Naive B cell (primary cell): ENCODE results near the gene DNAJC17. TPM values are rescaled to one million over a fixed set of nuclear protein-coding genes. Genes with fewer than 3 reads are reported as not detected.

ENCODE experiments used
- ATAC-seq, 2 donors: fragments of 150-1000 bp; cut with Tn5 transposase; 2 replicates each; pipeline ENCODE4 v1.10.0; 2021; ENCODE audit warnings: low read depth in 2 of 2, mild to moderate bottlenecking in 2 of 2, moderate library complexity in 2 of 2
- DNase-seq: peaks from one replicate; pipeline ENCODE4 v3.0.0; 2022
- H3K27ac Mint-ChIP-seq, 6 donors: one replicate each; pipeline ENCODE4 v1.8.0; 2020 to 2022; ENCODE audit warnings: mild to moderate bottlenecking in 6 of 6, mixed read lengths in 6 of 6, moderate library complexity in 5 of 6, inconsistent platforms in 2 of 6
- H3K27me3 Mint-ChIP-seq, 3 donors: one replicate each; pipeline ENCODE4 v1.8.0; 2021 to 2022; ENCODE audit warnings: mixed read lengths in 3 of 3, mild to moderate bottlenecking in 1 of 3
- H3K36me3 Mint-ChIP-seq, 2 donors: one replicate each; pipeline ENCODE4 v1.8.0; 2020 to 2022; ENCODE audit warnings: mixed read lengths in 2 of 2, inconsistent platforms in 1 of 2, mild to moderate bottlenecking in 1 of 2
- H3K4me1 Mint-ChIP-seq, 3 donors: one replicate each; pipeline ENCODE4 v1.8.0; 2020 to 2022; ENCODE audit warnings: mixed read lengths in 3 of 3, inconsistent platforms in 1 of 3, mild to moderate bottlenecking in 1 of 3, moderate library complexity in 1 of 3
- H3K4me3 Mint-ChIP-seq, 8 donors: one replicate each; pipeline ENCODE4 v1.8.0; 2020 to 2022; ENCODE audit warnings: mild to moderate bottlenecking in 8 of 8, mixed read lengths in 8 of 8, moderate library complexity in 8 of 8, inconsistent platforms in 2 of 8
- H3K9me3 Mint-ChIP-seq, 7 donors: one replicate each; pipeline ENCODE4 v1.8.0; 2020 to 2022; ENCODE audit warnings: mixed read lengths in 7 of 7, mild to moderate bottlenecking in 5 of 7, inconsistent platforms in 2 of 7, moderate library complexity in 1 of 7
- polyA plus RNA-seq, 6 donors: library from polyadenylated mRNA; unstranded; fragments of 300-500 nt; fragmentation: Illumina TruSeq; gene quantifications; one replicate each; pipeline ENCODE4 v1.2.3, GENCODE V29; 2021; ENCODE audit warnings: low read depth in 6 of 6

The DNAJC17 gene
- polyA plus RNA-seq, 6 donors from 2014 or later = 13.7 to 45.8 (median 28.7) TPM

DNA sequence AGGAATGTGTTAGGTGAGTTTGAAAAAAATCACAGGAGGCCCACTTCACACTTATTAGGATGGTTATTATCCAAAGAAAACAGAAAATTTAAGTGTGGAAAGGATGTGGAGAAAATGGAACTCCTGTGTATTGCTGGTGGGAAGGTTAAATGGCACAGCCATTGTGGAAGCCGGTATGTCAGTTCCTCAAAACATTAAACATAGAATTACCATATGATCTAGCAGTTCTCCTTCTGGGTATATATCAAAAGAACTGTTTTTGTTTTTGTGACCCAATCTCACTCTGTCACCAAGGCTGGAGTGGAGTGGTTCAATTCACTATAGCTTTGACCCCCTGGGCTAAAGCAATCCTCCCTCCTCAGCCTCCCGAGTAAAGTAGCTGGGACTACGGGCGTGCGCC is 10.8 kb downstream of the DNAJC17 start:
- Mint-ChIP-seq H3K36me3 (peaks cover 10% of the 10 kb centered on the region in 2 donors), H3K4me3 (no peak overlapping the region), H3K9me3 (no peaks in the 10 kb centered on the region), H3K27ac (no peak overlapping the region), H3K27me3 (no peaks in the 10 kb centered on the region), H3K4me1 (peaks cover 26 to 31% (median 30%) of the 10 kb centered on the region in 3 donors)
- no peak for DNase-seq
- ATAC-seq = no peak

DNA sequence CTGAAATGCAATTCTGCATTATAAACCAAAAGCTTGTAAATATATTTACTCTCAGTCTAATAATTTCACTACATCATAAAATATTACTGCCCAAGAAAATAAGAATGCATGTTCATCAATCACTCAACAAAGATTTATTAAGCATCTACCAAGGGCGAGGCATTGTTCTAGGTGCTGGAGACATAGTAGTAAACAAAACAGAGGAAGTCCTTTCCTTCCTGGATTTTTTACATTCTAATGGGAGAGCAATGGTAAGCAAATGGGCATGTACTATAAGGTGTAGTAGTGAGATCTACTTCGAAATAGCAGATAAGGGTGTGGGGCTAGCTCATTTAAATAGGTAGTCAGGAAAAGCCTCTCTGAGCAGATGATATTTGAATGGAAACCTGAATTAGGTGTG is 11.2 kb downstream of the DNAJC17 start:
- H3K36me3 Mint-ChIP-seq = peaks cover 8 to 10% of the 10 kb centered on the region in 2 donors
- ATAC-seq (no peak), DNase-seq (no peak)
- no peak overlapping the region for H3K27ac Mint-ChIP-seq
- peaks cover 24 to 31% (median 27%) of the 10 kb centered on the region in 3 donors for H3K4me1 Mint-ChIP-seq
- no peaks in the 10 kb centered on the region for H3K27me3 Mint-ChIP-seq
- no peak overlapping the region for H3K4me3 Mint-ChIP-seq
- no peaks in the 10 kb centered on the region for H3K9me3 Mint-ChIP-seq

DNA sequence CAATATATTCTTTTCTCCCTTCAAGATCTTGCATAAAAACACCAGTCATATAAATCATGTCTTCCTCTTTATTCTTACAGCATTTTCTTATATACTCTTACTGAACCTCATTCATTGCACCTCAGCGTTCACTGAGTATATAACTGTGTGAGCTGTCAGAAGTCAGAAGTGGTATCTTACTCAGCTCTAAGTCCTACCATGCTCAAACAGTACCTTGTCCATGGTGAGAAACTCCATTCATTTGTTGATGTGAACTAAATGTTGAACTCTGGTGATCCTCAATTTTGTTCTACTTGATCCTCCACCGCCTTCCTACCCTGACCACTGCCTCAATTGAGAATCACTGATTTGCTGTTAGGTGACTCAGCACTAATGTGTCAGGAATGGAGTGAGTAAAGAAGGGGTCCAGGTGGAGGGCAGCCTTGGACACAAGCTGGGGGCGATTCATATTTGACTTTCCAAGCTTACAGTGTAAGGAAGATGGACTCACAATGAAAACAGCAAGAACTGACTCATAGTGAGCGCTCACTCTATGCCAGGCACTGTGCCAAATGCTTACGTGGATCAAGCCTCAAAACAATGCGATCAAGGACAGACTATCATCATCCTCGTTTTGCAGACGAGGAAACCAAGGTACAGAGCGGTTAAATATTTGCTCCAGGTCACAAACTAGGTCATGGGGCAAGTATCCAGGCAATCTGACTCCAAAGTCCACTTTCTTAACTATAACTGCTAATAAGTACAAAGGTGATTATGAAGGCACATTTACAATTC is 13.9 kb downstream of the DNAJC17 start:
- ATAC-seq = no peak
- no peaks in the 10 kb centered on the region for H3K27me3 Mint-ChIP-seq
- peak overlapping the region in 1 of 6 donors; percentile 76 for H3K27ac Mint-ChIP-seq

DNA sequence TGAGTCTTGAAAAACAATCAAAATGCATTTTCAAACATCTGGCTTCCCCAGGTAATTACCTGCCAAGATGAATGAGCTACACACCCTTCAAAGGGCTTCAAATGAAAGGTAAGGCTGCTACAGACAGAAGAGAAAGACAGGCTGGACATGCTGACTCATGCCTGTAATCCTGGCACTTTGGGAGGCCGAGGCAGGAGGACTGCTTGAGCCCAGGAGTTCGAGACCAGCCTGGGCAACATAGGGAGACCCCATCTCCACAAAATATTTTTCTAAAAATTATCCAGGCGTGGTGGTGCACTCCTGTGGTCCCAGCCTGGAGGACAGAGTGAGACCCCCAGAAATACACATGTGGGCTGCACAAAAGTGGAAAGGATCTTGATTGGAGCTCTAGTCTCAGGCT is 14.9 kb downstream of the DNAJC17 start:
- Mint-ChIP-seq H3K9me3 (no peaks in the 10 kb centered on the region), H3K27ac (peak overlapping the region in 1 of 6 donors; percentile 32), H3K27me3 (no peaks in the 10 kb centered on the region), H3K36me3 (peaks cover 0 to 4% of the 10 kb centered on the region in 2 donors), H3K4me1 (peaks cover 22 to 31% (median 27%) of the 10 kb centered on the region in 3 donors), H3K4me3 (no peak overlapping the region)
- ATAC-seq (no peak), DNase-seq (no peak)

More for the DNA sequence above, 13.9 kb downstream of the DNAJC17 start:
- no peaks in the 10 kb centered on the region for H3K9me3 Mint-ChIP-seq
- DNase-seq = no peak
- no peak overlapping the region for H3K4me3 Mint-ChIP-seq
- peaks cover 6 to 10% of the 10 kb centered on the region in 2 donors for H3K36me3 Mint-ChIP-seq
- peaks cover 26 to 30% (median 27%) of the 10 kb centered on the region in 3 donors for H3K4me1 Mint-ChIP-seq

DNA sequence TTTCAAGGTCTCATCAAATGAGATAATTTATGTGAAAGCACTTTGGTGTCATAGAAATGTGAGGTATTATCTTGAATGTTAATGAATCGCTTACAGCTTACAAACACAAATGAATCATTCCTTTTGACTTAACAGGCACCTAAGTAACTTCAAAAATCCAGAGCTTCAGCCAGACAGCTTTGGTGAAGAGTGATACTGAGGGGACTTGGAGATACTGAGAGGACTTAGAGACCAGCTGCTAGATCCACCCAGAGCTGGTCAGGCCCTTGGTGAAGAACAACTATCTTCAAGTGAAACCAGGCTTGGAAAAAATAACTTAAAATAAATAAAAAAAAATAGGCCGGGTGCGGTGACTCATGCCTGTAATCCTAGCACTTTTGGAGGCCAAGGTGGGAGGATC is 16.6 kb downstream of the DNAJC17 start:
- Mint-ChIP-seq H3K36me3 (peaks cover 0 to 4% of the 10 kb centered on the region in 2 donors), H3K27me3 (no peaks in the 10 kb centered on the region), H3K4me3 (no peak overlapping the region), H3K4me1 (peaks cover 20 to 40% (median 36%) of the 10 kb centered on the region in 3 donors), H3K9me3 (no peaks in the 10 kb centered on the region), H3K27ac (no peak overlapping the region)
- DNase-seq (no peak), ATAC-seq (no peak)

DNA sequence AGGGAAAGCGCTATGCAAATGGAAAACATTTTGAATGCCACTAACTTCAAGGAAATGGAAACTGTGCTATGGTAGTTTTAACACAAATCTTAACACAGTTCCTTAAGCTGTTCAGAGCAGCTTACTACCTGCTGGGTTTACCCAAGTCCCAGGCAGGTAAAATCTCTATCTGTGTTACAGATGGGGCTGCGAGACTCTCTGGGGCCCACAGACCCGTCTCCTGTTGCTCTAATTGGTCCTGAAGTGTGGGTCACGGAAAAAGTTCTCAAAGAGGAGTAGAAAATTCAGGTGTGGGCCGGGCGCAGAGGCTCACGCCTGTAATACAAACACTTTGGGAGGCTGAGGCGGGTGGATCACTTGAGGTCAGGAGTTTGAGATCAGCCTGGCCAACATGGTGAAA is 17.3 kb downstream of the DNAJC17 start:
- Mint-ChIP-seq H3K4me3 (no peak overlapping the region), H3K9me3 (no peaks in the 10 kb centered on the region), H3K36me3 (peaks cover 0 to 4% of the 10 kb centered on the region in 2 donors), H3K4me1 (peaks cover 16 to 37% (median 36%) of the 10 kb centered on the region in 3 donors), H3K27ac (no peak overlapping the region), H3K27me3 (no peaks in the 10 kb centered on the region)
- ATAC-seq (no peak), DNase-seq (no peak)

DNA sequence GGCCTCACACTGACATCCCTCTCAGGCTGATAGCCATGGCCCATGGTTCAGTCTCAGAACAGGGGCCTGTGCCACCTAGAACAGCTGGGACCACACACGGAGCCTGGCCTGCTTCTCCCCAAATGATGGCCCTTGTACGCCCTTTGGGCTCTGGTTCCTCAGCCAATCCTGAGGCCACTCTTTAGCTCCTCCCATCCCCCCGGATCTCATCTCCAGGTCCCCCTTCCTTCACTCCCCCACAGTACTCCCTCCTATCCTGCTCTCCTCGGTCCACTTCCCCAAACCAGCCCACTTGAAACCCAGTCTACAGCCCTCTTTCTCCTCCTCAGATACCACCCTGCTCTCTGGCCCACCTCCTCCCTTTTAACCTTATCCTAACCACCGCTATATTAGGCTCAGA is 18.2 kb downstream of the DNAJC17 start:
- ATAC-seq (no peak), DNase-seq (no peak)
- H3K27me3 Mint-ChIP-seq = no peaks in the 10 kb centered on the region
- H3K4me1 Mint-ChIP-seq = peaks cover 16 to 36% (median 35%) of the 10 kb centered on the region in 3 donors
- H3K4me3 Mint-ChIP-seq = peak overlapping the region in 1 of 8 donors; percentile 52
- peak overlapping the region in 2 of 6 donors; percentile 37 to 76 for H3K27ac Mint-ChIP-seq
- peaks cover 0 to 4% of the 10 kb centered on the region in 2 donors for H3K36me3 Mint-ChIP-seq
- H3K9me3 Mint-ChIP-seq = no peaks in the 10 kb centered on the region

GRCh38 chr15:40787991-40788390 is 19.3 kb downstream of the DNAJC17 start:
- no peak for ATAC-seq
- H3K4me3 Mint-ChIP-seq = no peak overlapping the region
- peak overlapping the region in 1 of 6 donors; percentile 70 for H3K27ac Mint-ChIP-seq
- no peak for DNase-seq
- H3K4me1 Mint-ChIP-seq = peaks cover 12 to 30% (median 29%) of the 10 kb centered on the region in 3 donors
- peaks cover 0 to under 1% of the 10 kb centered on the region in 2 donors for H3K36me3 Mint-ChIP-seq
- no peaks in the 10 kb centered on the region for H3K27me3 Mint-ChIP-seq
- no peaks in the 10 kb centered on the region for H3K9me3 Mint-ChIP-seq

DNA sequence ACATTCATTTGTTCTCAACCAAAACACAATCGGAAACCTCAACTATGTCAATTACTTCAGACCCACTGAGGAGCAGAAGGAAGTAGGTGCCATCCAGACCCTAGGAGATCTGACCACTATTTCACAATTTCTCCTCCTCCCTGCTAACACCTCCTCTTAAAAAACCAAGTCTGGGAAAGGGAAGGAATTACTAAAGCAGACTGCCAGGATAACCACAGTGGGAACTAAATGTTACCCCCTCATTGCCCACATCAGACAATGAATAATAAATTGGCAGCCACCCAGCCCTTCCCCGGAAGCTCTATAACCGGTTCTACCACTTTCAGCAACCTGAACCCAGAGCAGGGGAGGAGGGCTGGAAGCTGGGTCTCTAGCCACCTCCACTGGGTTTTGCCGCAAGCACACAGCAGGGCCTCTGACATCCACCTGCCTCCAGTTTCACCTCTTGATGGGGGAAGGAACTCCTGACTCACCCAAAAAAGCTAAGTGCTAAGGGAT is 19.9 kb downstream of the DNAJC17 start:
- no peak for ATAC-seq
- H3K4me3 Mint-ChIP-seq = peak overlapping the region in 1 of 8 donors; percentile 29
- no peak for DNase-seq

GRCh38 chr15:40785814-40786213 is 21.5 kb downstream of the DNAJC17 start:
- no peaks in the 10 kb centered on the region for H3K36me3 Mint-ChIP-seq
- no peaks in the 10 kb centered on the region for H3K27me3 Mint-ChIP-seq
- ATAC-seq (no peak), DNase-seq (no peak)
- peak overlapping the region in 3 of 6 donors; percentile 26 to 69 (median 59) for H3K27ac Mint-ChIP-seq
- H3K9me3 Mint-ChIP-seq = no peaks in the 10 kb centered on the region
- H3K4me3 Mint-ChIP-seq = no peak overlapping the region
- H3K4me1 Mint-ChIP-seq = peaks cover 14 to 34% (median 31%) of the 10 kb centered on the region in 3 donors

More for the DNA sequence above, 19.9 kb downstream of the DNAJC17 start:
- H3K36me3 Mint-ChIP-seq = no peaks in the 10 kb centered on the region
- H3K9me3 Mint-ChIP-seq = no peaks in the 10 kb centered on the region
- no peaks in the 10 kb centered on the region for H3K27me3 Mint-ChIP-seq
- peak overlapping the region in 5 of 6 donors; percentile 70 to 85 (median 76) for H3K27ac Mint-ChIP-seq
- H3K4me1 Mint-ChIP-seq = peaks cover 14 to 33% (median 31%) of the 10 kb centered on the region in 3 donors

DNA sequence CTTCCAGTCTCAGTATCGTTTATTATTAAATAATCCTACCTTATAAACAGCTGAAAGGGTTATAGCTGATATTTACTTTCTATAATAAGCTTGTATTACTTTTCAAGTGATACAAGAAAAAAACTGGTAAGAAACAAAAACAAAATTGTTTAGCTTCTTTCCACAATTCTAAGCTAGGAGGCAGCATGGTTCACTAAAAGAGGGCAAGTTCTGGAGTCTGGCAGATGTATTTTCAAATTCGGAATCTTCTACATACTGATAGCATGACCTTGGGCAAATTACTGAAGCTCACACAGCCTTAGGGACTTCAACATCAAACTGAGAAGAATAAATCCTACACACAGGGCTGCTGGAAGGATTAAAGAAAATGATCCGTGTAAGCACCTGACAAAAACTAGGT is 22.1 kb downstream of the DNAJC17 start:
- H3K9me3 Mint-ChIP-seq = no peaks in the 10 kb centered on the region
- H3K4me1 Mint-ChIP-seq = peaks cover 14 to 34% (median 31%) of the 10 kb centered on the region in 3 donors
- H3K36me3 Mint-ChIP-seq = no peaks in the 10 kb centered on the region
- ATAC-seq (no peak), DNase-seq (no peak)
- no peaks in the 10 kb centered on the region for H3K27me3 Mint-ChIP-seq
- H3K4me3 Mint-ChIP-seq = no peak overlapping the region
- peak overlapping the region in 2 of 6 donors; percentile 69 to 70 for H3K27ac Mint-ChIP-seq

DNA sequence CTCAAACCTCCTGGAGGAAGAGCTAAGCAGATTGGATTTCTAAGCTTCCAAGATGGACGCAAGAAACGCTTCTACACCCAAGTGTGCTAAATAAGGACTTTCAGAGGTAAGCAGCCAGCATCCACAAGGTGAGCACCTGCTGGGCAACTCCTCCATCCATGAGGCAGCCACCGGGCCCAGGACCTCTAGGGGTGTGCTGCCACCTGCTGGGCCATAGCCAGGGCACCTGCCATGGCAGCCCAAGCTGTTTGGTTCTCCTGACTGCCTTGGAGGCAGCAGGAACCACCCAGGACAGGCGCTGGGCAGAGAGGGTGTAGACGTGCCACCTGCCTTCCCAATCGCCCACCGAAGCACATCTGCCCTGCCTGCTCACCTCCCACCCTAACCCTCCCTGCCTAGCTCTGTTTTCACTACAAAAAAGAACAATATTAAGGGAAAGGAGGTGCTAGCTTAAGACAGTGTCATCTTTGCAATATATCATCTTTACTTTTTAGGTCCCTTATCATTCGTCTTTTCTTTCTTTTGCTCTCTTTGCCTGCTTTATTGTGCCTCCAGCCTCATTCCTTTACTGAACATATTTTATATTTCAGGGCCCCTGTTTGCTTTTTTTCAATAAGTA is 24.6 kb downstream of the DNAJC17 start:
- Mint-ChIP-seq H3K4me3 (peak overlapping the region in 1 of 8 donors; percentile 69), H3K9me3 (no peaks in the 10 kb centered on the region), H3K27me3 (no peaks in the 10 kb centered on the region), H3K36me3 (peaks cover 0 to 6% of the 10 kb centered on the region in 2 donors), H3K4me1 (peaks cover 11 to 22% (median 20%) of the 10 kb centered on the region in 3 donors), H3K27ac (peak overlapping the region in 2 of 6 donors; percentile 19 to 76)
- DNase-seq (peak; percentile 76), ATAC-seq (peak; percentile 99 to 100)

DNA sequence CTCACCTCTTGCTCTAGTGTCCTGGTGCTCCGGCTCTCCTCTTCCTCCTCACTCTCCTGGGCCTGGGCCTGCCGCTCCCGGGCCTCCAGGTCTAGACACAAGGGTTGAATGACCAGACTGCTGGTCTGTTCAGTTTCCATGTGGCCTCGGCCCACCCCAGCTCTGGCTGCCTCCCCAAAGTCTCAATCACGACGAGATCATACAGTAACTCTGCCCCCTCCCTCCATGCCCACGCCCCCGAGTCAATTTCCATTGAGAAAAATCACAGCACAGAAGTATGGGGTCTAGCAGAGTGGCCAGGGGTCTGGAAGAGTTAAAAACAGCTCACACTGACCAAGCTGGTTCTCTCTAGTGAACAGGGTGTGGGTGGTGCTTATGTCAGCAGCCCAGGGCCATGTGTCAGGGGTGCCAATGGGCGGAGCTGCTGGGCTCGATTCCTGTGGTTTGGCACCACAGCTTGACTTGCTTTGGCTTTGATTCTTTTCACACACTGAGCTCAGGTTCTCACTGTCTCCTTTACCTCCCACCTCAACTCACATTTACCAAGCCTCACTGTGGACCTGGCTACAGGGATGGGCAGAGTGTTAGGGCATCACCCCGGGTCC is 30.6 kb downstream of the DNAJC17 start:
- peak overlapping the region in 1 of 6 donors; percentile 50 for H3K27ac Mint-ChIP-seq
- peaks cover 13 to 17% (median 15%) of the 10 kb centered on the region in 3 donors for H3K4me1 Mint-ChIP-seq
- no peaks in the 10 kb centered on the region for H3K27me3 Mint-ChIP-seq
- H3K36me3 Mint-ChIP-seq = peaks cover 10 to 28% of the 10 kb centered on the region in 2 donors
- H3K4me3 Mint-ChIP-seq = no peak overlapping the region
- ATAC-seq (no peak), DNase-seq (no peak)
- no peaks in the 10 kb centered on the region for H3K9me3 Mint-ChIP-seq
